PC-3 (cell line): ENCODE data around the gene ITPR3.

ENCODE experiments used
- EZH2 ChIP-seq: fragments of 300-600 bp; sonication (generic); IDR thresholded peaks from one replicate; pipeline ENCODE4 v1.6.1; 2017; ENCODE audit warnings: antibody characterized with exemption, mild to moderate bottlenecking, low read length; ENCODE audit not compliant: unreplicated experiment
- EZH2phosphoT487 ChIP-seq: fragments of 300-600 bp; sonication (generic); IDR thresholded peaks from 2 replicates; pipeline ENCODE4 v1.6.1; 2018; ENCODE audit warnings: mild to moderate bottlenecking, antibody characterized with exemption, low read length, borderline replicate concordance
- TF ChIP-seq, protein P1 (sequence below): fragments of 300-600 bp; sonication (generic); conservative IDR thresholded peaks from 2 replicates; pipeline ENCODE4 v1.5.1; 2017; ENCODE audit warnings: antibody characterized with exemption, low read depth, mild to moderate bottlenecking, low read length

DNA sequence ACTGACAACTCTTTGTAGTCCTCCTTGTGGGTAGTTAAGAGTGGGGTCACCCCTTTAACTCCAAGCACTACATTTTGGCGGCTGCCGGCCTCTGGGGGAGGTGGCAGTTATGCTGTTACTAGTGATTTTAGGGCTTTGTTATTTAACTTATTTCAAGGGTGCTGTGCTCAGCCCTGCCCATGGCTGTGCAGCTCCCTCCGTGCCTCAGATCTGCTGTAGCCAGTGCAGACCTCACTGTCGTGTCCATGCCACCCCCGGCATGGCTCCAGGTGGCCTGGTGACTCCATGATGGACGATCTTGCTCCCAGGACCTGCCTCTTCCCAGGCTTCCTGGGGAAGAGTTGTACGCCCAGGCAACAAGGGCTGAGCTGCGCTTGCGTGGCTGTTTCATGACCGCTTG lies 75.0 kb downstream of the ITPR3 start:
- TF ChIP-seq, protein P1, sequence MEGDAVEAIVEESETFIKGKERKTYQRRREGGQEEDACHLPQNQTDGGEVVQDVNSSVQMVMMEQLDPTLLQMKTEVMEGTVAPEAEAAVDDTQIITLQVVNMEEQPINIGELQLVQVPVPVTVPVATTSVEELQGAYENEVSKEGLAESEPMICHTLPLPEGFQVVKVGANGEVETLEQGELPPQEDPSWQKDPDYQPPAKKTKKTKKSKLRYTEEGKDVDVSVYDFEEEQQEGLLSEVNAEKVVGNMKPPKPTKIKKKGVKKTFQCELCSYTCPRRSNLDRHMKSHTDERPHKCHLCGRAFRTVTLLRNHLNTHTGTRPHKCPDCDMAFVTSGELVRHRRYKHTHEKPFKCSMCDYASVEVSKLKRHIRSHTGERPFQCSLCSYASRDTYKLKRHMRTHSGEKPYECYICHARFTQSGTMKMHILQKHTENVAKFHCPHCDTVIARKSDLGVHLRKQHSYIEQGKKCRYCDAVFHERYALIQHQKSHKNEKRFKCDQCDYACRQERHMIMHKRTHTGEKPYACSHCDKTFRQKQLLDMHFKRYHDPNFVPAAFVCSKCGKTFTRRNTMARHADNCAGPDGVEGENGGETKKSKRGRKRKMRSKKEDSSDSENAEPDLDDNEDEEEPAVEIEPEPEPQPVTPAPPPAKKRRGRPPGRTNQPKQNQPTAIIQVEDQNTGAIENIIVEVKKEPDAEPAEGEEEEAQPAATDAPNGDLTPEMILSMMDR, result no peak
- no peak for TF ChIP-seq EZH2
- TF ChIP-seq EZH2phosphoT487, result no peak
